Measurements from ENCODE around the gene GCGR. TPM values are rescaled to one million over a fixed set of nuclear protein-coding genes. Genes with fewer than 3 reads are reported as not detected.

The GCGR gene
- total RNA-seq, 1 experiment from 2014 or later: 1.6 TPM

DNA sequence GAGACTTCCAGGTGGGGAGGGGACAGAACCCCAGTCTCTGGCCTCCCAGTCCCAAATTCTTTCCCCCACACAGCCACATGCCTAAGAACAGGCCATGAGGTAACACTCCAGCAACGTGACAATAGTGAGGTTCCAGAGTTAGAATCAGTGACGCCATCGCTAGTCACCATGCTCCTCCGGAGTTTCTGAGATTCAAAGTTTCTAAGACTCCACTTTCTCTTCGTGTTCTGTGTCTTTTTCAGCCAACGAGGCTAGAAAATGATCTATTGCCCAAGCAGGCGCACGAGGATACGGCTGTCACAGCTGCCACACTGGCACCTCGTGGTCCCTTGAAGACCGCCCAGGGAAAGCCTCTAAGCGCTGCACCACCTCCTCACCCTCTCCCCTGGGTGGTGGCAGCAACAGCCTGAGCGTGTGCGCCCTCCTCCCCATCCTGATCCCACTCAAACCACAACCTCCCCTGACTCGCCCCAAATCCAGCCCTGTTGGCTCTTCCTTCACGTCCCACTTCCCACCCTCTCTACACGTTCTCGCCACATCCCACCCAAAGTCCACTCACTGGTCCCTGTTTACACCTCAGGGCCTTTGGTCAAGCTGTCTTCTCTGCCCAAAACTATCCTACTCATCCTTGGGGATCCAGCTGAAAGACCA lies 28.1 kb downstream of the GCGR start:
- in situ Hi-C loops (cut with HindIII; ENCODE audit: low pct_unique_long_range_greater_than_20kb, low sequenced_read_pairs) (no loop called here), intact Hi-C loops (cut with micrococcal nuclease; ENCODE audit: unreplicated experiment) (no loop called here)
- Histone ChIP-seq H3K27me3 (ENCODE audit: control insufficient read depth, insufficient read depth, low read length) (no peaks in the 10 kb centered on the region), H3K4me3 (ENCODE audit: low read depth in 2 of 2, low read length in 2 of 2) (peak overlapping the region; percentile 77 to 84), H3K27ac (ENCODE audit: low read length) (peak overlapping the region; percentile 86), H3K4me1 (ENCODE audit: control insufficient read depth, insufficient read depth, low read length) (peaks cover 18% of the 10 kb centered on the region), H3K9me3 (ENCODE audit: control insufficient read depth, insufficient read depth, low read depth, low read length) (no peaks in the 10 kb centered on the region), H3K36me3 (ENCODE audit: control insufficient read depth, insufficient read depth, low read length) (no peaks in the 10 kb centered on the region; the same call in 1 of the 2 replicates)
- CTCF ChIA-PET: interaction anchor here (0.7 kb wide), 1 partner anchor 203 kb away, joined by 4 read pairs; no protein-coding TSS in a partner anchor
- no peak for ATAC-seq
- DNase-seq (ENCODE audit: low read depth, low spot score): no peak
- TF ChIP-seq TCF7L2 (IDR thresholded peaks at IDR 0.05; ENCODE audit: low read depth, low read length) (no peak), POLR2AphosphoS5 (IDR thresholded peaks at IDR 0.05; ENCODE audit: low read depth, low read length) (no peak), SIN3A (IDR thresholded peaks at IDR 0.05; ENCODE audit: borderline replicate concordance, insufficient read depth, low read depth, low read length) (no peak)
- TF ChIP-seq, protein P1, sequence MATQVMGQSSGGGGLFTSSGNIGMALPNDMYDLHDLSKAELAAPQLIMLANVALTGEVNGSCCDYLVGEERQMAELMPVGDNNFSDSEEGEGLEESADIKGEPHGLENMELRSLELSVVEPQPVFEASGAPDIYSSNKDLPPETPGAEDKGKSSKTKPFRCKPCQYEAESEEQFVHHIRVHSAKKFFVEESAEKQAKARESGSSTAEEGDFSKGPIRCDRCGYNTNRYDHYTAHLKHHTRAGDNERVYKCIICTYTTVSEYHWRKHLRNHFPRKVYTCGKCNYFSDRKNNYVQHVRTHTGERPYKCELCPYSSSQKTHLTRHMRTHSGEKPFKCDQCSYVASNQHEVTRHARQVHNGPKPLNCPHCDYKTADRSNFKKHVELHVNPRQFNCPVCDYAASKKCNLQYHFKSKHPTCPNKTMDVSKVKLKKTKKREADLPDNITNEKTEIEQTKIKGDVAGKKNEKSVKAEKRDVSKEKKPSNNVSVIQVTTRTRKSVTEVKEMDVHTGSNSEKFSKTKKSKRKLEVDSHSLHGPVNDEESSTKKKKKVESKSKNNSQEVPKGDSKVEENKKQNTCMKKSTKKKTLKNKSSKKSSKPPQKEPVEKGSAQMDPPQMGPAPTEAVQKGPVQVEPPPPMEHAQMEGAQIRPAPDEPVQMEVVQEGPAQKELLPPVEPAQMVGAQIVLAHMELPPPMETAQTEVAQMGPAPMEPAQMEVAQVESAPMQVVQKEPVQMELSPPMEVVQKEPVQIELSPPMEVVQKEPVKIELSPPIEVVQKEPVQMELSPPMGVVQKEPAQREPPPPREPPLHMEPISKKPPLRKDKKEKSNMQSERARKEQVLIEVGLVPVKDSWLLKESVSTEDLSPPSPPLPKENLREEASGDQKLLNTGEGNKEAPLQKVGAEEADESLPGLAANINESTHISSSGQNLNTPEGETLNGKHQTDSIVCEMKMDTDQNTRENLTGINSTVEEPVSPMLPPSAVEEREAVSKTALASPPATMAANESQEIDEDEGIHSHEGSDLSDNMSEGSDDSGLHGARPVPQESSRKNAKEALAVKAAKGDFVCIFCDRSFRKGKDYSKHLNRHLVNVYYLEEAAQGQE (IDR thresholded peaks at IDR 0.05; ENCODE audit: insufficient read depth in 1 of 2, low read depth in 2 of 2, low read length in 1 of 2): no peak
- TF ChIP-seq, protein P2, sequence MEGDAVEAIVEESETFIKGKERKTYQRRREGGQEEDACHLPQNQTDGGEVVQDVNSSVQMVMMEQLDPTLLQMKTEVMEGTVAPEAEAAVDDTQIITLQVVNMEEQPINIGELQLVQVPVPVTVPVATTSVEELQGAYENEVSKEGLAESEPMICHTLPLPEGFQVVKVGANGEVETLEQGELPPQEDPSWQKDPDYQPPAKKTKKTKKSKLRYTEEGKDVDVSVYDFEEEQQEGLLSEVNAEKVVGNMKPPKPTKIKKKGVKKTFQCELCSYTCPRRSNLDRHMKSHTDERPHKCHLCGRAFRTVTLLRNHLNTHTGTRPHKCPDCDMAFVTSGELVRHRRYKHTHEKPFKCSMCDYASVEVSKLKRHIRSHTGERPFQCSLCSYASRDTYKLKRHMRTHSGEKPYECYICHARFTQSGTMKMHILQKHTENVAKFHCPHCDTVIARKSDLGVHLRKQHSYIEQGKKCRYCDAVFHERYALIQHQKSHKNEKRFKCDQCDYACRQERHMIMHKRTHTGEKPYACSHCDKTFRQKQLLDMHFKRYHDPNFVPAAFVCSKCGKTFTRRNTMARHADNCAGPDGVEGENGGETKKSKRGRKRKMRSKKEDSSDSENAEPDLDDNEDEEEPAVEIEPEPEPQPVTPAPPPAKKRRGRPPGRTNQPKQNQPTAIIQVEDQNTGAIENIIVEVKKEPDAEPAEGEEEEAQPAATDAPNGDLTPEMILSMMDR (IDR thresholded peaks at IDR 0.05): no peak
- BruUV-seq (replicated peaks): TSS peak; percentile 93
- POLR2A ChIA-PET: no interaction called here

DNA sequence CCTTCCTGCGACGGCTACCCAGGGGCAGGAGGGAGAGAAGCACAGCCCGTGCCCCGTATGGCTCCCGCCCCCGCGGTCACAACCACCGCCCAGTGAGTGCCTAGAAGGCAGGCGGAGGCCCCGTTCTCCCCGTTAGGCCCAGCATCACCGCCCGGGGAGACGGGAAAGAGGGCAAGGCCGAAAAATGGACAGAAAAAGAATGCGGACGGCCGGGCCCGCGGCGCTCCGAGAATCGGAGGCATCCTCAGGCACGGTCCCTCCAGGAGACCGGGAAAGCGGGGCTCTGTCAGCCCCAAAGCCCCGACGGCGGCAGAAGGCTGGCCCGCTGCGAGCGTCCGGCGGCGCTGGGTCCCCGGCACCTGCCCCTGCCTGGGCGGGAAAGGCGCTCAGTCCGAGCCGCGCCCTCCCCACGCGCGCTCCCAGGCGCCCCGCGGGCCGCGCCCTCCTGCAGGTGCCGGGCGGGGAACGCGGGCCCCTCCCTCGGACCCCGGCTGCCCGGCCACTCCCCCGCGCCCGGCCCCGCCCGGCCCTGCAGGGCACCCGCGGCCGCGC lies 28.7 kb downstream of the GCGR start:
- ChIA-PET CTCF (no interaction called here), POLR2A (interaction anchor here (0.9 kb wide), 1 partner anchor 98 kb away, joined by 3 read pairs; no protein-coding TSS in a partner anchor)
- in situ Hi-C loops (cut with HindIII; ENCODE audit: low pct_unique_long_range_greater_than_20kb, low sequenced_read_pairs): no loop called here
- H3K4me3 ChIP-seq (ENCODE audit: low read depth in 2 of 2, low read length in 2 of 2): peak overlapping the region; percentile 77 to 84
- H3K9me3 ChIP-seq (ENCODE audit: control insufficient read depth, insufficient read depth, low read depth, low read length): no peaks in the 10 kb centered on the region
- DNase-seq (ENCODE audit: low read depth, low spot score) (no peak), ATAC-seq (peak; percentile 47)
- H3K4me1 ChIP-seq (ENCODE audit: control insufficient read depth, insufficient read depth, low read length): peaks cover 18% of the 10 kb centered on the region
- H3K27me3 ChIP-seq (ENCODE audit: control insufficient read depth, insufficient read depth, low read length): no peaks in the 10 kb centered on the region
- peak overlapping the region; percentile 86 for H3K27ac ChIP-seq (ENCODE audit: low read length)
- intact Hi-C loops (cut with micrococcal nuclease; ENCODE audit: unreplicated experiment): no loop called here
- TF ChIP-seq, protein P2 (IDR thresholded peaks at IDR 0.05): no peak
- peak; percentile 43 for TF ChIP-seq SIN3A (IDR thresholded peaks at IDR 0.05; ENCODE audit: borderline replicate concordance, insufficient read depth, low read depth, low read length)
- TF ChIP-seq, protein P1 (IDR thresholded peaks at IDR 0.05; ENCODE audit: insufficient read depth in 1 of 2, low read depth in 2 of 2, low read length in 1 of 2): no peak
- no TSS peak for BruUV-seq (replicated peaks)
- no peaks in the 10 kb centered on the region; the same call in 1 of the 2 replicates for H3K36me3 ChIP-seq (ENCODE audit: control insufficient read depth, insufficient read depth, low read length)

Measured in Panc1 (cell line).